RWPE1 (cell line): ENCODE results near the gene SBK3.
A peak's percentile ranks its signal among the peaks of the same experiment; 100 is the strongest.

ENCODE experiments used
- CTCF ChIA-PET: fragments of 350-600 bp; sonication (Branson Sonifier 250); formaldehyde crosslinking; extraction: SDS; loops from one replicate; lab custom pipeline; 2021; lab: Yijun Ruan, JAX
- POLR2A ChIA-PET: fragments of 400-600 bp; formaldehyde crosslinking; extraction: SDS; loops from one replicate; lab custom pipeline; 2020; ENCODE audit warnings: antibody characterized with exemption; ENCODE audit not compliant: low non-redundant PET; lab: Yijun Ruan, JAX
- DNase-seq: peaks from one replicate; pipeline ENCODE4 v3.0.0; 2012; ENCODE audit warnings: low spot score
- H3K27ac ChIP-seq: fragments of 450-650 bp; 2 replicates; pipeline ENCODE4 v1.5.1; 2017
- TF ChIP-seq, protein P1 (sequence below): fragments of 450-650 bp; conservative IDR thresholded peaks from 2 replicates; pipeline ENCODE4 v1.5.1; 2017; ENCODE audit warnings: low read depth, mild to moderate bottlenecking

The SBK3 gene

DNA sequence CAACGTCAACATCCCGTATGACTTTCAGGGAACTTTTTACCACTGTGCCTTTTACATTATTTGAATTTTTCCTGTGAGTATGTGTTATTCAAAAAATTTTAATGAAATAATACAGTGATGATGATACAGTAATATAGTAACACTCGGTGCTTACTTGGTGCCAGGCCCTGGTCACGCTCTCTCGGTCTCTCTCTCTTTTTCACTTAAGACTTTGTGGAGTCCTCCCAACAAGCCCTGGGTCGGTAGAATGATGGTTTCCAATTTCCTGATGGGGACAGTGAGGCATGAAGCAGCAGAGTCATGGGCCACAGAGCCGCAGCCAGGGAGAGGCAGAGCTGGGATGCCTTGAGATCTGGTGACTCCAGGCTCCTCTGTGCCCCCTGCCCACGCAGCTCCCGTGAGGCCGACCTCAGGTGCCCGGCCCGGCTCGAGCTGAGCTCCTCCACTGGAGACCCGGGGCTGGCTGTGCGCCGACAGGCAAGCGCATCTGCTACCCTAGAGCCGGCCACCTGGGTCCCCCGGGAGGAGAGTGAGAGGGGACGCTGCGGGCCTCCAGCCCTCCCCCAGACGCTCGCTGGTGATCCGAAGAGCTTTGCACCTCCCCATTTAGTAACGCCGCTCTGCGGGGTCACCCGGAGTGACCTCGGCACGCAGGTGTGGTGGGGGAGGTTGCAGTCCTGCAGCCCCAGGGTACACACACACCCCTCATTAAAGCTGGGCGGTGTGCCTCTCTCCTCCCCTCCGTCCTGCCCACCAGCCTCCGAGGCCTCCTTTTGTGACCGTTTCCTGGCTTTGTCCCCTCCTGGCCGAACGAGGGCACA lies 4.4 kb upstream of the SBK3 start:
- peak; percentile 76 for DNase-seq
- ChIA-PET POLR2A (interaction anchor here (0.6 kb wide), 1 partner anchor 31 kb away, joined by 3 read pairs; no protein-coding TSS in a partner anchor), CTCF (interaction anchor here (0.6 kb wide), 3 partner anchors 20 to 1157 kb away, joined by 3 to 4 read pairs (median 3); no protein-coding TSS in a partner anchor)
- TF ChIP-seq, protein P1, sequence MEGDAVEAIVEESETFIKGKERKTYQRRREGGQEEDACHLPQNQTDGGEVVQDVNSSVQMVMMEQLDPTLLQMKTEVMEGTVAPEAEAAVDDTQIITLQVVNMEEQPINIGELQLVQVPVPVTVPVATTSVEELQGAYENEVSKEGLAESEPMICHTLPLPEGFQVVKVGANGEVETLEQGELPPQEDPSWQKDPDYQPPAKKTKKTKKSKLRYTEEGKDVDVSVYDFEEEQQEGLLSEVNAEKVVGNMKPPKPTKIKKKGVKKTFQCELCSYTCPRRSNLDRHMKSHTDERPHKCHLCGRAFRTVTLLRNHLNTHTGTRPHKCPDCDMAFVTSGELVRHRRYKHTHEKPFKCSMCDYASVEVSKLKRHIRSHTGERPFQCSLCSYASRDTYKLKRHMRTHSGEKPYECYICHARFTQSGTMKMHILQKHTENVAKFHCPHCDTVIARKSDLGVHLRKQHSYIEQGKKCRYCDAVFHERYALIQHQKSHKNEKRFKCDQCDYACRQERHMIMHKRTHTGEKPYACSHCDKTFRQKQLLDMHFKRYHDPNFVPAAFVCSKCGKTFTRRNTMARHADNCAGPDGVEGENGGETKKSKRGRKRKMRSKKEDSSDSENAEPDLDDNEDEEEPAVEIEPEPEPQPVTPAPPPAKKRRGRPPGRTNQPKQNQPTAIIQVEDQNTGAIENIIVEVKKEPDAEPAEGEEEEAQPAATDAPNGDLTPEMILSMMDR = no peak
- H3K27ac ChIP-seq = peak overlapping the region; percentile 54

DNA sequence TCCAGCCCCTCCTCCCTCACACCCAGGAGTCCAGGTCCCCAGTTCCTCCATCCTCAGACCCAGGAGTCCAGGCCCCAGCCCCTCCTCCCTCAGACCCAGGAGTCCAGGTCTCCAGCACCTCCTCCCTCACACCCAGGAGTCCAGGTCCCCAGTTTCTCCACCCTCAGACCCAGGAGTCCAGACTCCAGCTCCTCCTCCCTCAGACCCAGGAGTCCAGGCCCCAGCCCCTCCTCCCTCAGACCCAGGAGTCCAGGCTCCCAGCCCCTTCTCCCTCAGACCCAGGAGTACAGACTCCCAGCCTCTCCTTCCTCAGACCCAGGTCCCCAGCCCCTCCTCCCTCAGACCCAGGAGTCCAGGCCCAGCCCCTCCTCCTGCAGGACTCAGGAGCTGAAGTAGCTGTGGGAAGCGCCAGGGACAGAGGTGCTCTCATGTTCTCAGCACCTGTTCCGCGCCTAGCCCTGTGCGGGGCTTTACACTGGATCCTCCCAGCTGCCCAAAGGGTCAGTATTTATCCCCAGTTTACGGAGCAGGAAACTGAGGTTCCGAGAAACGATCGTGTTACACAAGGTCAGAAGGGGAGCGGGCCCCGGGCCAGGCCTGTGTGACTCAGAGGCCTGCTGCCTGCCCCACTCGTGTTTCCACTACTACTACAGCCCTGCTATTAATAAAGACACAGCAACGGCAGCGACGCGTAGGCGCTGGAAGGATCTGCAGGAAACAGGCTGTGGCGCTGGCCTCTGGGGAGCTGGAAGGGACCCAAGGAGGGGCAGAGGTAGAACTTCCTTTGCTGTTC lies 1.7 kb upstream of the SBK3 start:
- POLR2A ChIA-PET = interaction anchor here (0.5 to 0.8 kb wide), 3 partner anchors 15 to 58 kb away, joined by 3 to 5 read pairs (median 4); partner anchors contain the start of gene ZNF524
- DNase-seq = no peak
- CTCF ChIA-PET = no interaction called here
- peak overlapping the region; percentile 5; the same call in 1 of the 2 replicates for H3K27ac ChIP-seq
- TF ChIP-seq, protein P1 = no peak

DNA sequence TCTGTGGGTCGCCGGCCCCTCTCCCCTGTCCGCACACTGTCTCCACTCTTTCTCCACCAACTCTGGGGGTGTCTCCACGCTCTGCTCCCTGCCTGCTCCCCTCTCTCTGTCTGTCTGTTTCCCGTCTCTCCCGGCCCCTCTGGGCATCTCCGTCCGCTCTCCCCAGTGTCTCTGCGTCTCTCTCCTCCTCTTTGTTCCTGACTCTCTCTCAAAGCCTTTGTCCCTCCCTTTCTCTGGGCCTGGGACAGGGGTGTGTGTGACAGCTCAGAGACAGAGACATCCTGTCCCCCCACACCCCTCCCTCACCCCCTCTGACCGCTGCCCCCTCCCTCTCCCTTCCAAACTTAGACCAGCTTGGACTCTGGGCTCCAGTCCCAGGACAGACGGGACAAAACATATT lies 668 bp upstream of the SBK3 start:
- TF ChIP-seq, protein P1 = no peak
- no peak for DNase-seq
- H3K27ac ChIP-seq = no peak overlapping the region
- ChIA-PET CTCF (no interaction called here), POLR2A (no interaction called here)

DNA sequence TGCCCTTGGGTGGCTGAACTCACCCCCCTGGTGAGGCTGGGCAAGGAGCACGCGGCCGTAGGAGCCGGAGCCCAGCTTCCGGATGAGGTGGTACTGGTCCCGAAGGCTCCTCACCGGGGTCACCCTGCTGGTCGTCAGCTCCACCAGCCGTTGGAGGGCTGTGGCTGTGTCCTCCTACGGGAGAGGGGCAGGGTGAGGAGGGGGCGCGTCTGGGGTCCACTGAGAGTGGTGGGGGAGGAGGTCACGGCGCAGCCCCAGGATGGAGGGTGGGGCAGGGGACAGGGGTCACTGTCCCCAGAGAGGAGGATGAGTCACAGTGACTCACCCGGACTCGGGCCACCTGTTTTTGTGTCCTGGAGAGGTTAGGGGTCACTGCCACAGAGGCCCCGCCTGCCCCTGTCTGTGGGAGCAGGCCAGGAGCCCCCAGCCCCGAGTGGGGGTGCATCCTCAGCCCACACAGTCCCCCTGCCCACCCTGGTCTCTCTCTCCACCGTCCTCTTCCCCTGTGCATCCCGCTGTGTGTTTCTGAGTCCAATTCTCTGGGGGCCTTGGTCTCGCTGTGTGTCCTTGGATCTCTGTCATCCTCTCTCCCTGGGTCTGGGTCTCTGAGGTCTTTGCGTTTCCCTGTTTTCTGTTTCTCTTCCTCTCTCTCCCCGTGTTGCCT lies 435 bp downstream of the SBK3 start:
- no peak overlapping the region for H3K27ac ChIP-seq
- POLR2A ChIA-PET = no interaction called here

DNA sequence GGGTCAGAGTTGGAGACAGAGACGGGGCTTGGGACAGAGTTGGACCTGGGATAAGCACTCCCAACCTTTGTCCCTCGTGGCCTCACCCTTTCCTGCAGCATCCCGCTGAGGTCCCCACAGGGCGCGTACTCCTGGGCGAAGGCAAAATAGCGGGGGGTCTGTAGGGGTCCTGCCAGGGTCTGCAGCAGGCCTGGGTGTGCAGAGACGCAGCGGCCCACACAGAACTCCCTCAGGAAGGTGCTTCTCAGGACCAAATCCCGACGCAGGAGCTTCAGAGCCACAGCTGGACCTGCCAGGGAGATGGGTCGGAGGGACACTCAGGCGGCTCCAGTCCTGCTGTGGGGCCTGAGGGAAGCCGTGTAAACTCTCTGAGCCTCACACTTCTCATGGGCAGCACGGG lies 1.3 kb downstream of the SBK3 start:
- ChIA-PET CTCF (interaction anchor here (0.6 kb wide), 1 partner anchor 90 kb away, joined by 5 read pairs; no protein-coding TSS in a partner anchor), POLR2A (no interaction called here)
- H3K27ac ChIP-seq = no peak overlapping the region
- DNase-seq = no peak
- TF ChIP-seq, protein P1 = no peak

More for the DNA sequence above, 435 bp downstream of the SBK3 start:
- TF ChIP-seq, protein P1 = no peak
- no peak for DNase-seq
- CTCF ChIA-PET = no interaction called here

DNA sequence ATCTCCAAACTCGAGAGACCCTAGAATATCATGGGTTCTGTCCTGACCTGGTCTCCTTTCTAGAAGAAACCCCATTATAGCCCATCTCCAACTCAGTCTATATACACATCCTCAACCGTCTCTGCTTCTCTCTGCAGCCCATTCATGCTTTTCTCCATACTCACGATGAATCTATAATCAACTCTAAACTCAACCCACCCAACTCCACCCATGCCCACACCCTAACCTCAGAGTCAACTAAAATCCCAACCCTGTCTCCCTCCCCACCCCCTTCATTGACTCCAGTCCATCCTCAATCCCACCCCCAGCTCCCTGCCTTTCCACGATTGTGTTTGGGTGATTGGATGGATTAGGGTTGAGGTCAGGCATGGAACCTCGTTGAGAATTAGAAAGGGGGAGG lies 1.8 kb downstream of the SBK3 start:
- TF ChIP-seq, protein P1 = no peak
- POLR2A ChIA-PET = no interaction called here
- CTCF ChIA-PET = interaction anchor here (0.6 kb wide), 1 partner anchor 90 kb away, joined by 5 read pairs; no protein-coding TSS in a partner anchor
- no peak overlapping the region for H3K27ac ChIP-seq
- DNase-seq = no peak
